ENCODE results near the gene MARCHF2.
"Not testable (repeated sequence)": the region's sequence is repeated elsewhere in the genome, so short reads cannot be mapped to it uniquely, and the experiment has no call there.

Gene MARCHF2, protein sequence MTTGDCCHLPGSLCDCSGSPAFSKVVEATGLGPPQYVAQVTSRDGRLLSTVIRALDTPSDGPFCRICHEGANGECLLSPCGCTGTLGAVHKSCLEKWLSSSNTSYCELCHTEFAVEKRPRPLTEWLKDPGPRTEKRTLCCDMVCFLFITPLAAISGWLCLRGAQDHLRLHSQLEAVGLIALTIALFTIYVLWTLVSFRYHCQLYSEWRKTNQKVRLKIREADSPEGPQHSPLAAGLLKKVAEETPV

DNA sequence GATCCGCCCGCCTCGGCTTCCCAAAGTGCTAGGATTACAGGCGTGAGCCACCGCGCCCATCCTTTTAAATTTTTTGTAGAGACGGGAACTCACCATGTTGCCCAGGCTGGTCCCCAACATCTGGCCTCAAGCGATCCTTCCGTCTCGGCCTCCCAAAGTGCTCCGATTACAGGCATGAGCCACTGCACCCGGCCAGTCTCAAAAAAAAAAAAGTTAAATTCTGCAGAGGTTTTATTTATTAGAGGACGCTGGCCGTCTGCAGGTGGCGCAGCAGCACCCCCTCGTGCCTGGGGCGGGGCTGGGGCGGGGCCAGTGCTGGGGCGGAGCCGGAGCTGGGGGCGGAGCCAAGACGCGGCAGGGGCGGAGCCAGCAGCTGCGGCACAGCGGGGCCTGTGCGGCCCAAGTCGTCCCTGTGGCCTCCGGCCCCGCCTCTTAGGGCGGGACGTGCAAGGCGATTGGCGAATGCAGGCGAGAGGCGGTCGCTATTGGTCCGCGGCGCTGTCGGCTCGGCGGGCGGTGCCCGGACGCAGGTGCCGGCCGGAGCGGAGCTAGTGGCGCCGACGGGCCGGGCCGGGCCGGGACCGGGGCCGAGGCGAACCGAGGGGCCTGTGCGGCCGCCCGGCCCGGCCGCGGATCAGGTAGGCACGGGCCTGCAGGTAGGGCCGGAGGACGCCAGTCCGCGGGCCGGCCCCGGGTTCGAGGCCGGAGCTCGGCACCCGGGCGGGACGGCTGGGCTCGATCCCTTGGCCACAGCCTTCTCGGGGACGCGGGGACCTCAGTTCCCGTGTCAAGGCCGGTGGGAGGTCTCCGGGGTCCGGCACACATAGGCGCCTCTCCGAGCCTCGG is at the start of gene MARCHF2:
Gene MARCHF2 (plus strand): TSS at position 523 of the 846 bp plus-strand sequence. CDS start 8,536 bp downstream, outside the sequence.
- peak; percentile 98 for DNase-seq

DNA sequence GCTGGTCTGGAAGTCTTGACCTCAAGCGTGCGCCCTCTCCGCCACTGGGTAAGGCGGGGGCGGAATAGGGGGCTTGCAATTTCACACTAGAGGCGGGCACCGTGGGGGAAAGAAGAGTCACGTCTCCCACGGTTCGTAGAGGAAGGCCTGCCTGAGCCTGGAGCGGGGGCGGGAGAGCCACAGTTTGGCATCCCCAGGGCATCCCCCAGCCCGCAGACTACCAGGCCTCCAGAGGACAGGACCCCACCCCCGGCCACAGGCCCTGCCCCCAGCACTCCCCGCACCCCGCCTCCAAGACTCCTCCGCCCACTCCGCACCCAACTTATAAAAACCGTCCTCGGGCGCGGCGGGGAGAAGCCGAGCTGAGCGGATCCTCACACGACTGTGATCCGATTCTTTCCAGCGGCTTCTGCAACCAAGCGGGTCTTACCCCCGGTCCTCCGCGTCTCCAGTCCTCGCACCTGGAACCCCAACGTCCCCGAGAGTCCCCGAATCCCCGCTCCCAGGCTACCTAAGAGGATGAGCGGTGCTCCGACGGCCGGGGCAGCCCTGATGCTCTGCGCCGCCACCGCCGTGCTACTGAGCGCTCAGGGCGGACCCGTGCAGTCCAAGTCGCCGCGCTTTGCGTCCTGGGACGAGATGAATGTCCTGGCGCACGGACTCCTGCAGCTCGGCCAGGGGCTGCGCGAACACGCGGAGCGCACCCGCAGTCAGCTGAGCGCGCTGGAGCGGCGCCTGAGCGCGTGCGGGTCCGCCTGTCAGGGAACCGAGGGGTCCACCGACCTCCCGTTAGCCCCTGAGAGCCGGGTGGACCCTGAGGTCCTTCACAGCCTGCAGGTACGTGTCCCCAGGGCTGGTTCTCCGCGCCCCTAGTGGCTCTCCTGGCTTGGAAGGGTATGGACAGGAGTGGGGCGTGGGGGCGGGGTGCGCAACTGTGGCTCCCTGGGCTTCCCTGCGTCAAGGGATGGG is 49.0 kb upstream of the MARCHF2 start, which contains the start of gene ANGPTL4:
Gene ANGPTL4 (plus strand): TSS at position 353 of the 969 bp plus-strand sequence. CDS start 167 bp downstream, at position 520.
- DNase-seq: peak; percentile 85

DNA sequence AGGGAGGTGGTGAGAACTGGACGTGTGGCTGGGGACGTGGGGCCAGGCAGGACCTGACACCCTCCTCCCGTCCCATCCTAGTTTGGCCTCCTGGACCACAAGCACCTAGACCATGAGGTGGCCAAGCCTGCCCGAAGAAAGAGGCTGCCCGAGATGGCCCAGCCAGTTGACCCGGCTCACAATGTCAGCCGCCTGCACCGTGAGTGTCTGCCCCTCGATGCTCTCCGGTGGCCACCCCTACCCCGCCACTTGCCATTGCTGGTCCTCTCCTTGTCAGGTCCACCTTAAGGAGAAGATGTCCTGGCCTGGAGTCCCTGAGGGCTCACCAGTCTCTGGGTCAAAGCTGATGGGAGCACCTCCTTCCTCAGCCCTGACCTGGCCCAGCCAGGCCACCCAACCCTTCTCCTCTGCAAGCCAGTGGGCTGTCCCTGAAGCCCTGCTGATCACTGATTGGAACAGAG is 47.0 kb upstream of the MARCHF2 start:
- DNase-seq: no peak

DNA sequence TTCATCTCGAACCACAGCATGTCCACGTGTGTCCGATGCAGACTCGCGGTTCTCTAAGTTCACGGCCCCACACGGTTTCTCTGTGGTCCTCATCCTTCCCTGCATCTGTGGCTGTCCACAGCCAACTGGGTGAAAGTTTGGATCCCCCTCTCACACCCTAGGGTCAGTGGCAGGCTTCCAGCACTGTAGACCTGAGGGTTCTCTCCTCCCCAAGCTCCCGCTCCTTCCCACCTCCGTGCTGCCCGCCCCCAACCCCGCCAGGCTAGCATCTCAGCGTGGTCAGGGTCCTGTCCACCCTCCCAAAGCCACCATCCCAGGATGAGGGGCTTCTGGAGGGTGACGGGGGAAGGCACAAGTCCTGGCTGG is 46.2 kb upstream of the MARCHF2 start:
- no peak for DNase-seq

DNA sequence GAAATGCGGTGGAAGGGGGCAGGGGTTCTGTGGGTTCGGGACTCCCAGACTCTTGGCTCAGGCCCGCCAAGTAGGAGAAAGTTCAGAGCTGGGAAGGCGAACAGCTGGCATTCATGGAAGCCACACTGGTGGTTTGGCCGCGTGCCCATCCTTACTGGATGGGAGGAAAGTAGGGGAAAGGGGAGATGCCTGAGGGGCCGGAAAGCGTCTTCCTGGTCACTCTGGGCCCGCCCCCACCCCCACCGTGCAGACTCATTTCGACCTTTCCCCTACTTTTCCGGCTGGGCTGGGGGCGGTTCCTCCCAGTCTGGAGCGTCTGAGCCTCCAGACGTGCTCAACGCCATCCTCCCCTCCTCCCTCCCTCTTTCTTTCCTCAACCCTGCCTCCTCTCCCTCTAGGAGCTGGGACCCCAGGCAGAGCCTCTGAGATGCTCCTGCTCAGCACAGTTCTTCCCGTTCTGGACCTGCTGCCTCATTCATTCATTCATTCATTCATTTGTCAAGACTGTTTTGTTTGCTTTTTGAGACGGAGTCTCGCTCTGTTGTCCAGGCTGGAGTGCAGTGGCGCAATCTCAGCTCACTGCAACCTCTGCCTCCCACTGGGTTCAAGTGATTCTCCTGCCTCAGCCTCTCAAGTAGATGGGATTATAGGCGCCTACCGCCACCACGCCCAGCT is 45.6 kb upstream of the MARCHF2 start:
- DNase-seq: peak; percentile 94

DNA sequence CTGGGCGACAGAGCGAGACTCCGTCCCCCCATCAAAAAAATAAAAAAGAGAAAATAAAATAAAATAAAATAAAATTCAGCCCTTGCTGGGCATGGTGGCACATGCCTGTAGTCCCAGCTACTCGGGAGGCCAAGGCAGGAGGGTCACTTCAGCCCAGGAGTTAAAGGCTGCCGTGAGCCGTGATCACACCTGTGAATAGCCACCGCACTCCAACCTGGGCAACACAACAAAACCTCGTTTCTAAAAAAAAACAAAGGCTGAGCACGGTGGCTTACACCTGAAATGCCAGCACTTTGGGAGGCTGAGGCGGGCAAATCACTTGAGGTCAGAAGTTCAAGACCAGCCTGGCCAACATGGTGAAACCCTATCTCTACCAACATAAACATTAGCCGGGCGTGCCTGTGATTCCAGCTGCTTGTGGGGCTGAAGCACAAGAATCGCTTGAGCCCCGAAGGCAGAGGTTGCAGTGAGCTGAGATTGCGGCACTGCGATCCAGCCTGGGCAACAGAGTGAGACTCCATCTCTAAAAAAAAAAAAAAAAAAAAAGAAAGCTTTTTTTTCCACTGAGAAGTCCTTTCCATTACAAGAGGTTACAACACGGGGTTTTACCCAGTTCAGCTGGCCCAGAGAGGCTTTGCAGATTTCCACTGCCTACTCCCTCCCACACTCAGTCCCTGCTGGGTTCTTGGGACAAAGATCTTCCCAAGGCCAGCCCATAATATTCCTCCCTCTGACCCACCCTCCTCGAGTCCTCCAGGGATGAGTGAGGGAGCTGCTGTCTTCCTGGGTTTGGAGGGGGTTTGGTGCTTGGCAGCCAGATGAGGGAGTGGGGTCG is 42.7 kb upstream of the MARCHF2 start:
- no peak for DNase-seq

DNA sequence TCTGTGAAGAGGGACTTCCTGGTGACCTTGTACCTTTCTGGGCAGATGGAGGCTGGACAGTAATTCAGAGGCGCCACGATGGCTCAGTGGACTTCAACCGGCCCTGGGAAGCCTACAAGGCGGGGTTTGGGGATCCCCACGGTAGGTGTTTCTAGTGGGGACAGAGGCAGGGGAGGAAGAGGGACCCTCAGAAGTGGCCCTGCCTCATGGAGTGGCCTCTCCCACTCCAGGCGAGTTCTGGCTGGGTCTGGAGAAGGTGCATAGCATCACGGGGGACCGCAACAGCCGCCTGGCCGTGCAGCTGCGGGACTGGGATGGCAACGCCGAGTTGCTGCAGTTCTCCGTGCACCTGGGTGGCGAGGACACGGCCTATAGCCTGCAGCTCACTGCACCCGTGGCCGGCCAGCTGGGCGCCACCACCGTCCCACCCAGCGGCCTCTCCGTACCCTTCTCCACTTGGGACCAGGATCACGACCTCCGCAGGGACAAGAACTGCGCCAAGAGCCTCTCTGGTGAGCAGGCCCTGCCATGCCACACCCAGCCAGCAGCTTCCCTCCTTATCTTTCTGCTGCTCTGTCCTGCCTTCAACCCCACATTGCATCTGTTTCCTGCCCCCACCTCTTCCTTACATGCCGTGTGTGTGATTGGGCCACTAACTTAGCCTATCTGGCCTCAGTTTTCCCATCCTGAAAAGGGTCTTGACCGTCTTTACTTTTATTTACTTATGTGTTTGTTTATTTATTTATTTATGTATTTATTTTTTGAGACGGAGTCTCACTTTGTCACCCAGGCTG is 41.9 kb upstream of the MARCHF2 start:
- no peak for DNase-seq

DNA sequence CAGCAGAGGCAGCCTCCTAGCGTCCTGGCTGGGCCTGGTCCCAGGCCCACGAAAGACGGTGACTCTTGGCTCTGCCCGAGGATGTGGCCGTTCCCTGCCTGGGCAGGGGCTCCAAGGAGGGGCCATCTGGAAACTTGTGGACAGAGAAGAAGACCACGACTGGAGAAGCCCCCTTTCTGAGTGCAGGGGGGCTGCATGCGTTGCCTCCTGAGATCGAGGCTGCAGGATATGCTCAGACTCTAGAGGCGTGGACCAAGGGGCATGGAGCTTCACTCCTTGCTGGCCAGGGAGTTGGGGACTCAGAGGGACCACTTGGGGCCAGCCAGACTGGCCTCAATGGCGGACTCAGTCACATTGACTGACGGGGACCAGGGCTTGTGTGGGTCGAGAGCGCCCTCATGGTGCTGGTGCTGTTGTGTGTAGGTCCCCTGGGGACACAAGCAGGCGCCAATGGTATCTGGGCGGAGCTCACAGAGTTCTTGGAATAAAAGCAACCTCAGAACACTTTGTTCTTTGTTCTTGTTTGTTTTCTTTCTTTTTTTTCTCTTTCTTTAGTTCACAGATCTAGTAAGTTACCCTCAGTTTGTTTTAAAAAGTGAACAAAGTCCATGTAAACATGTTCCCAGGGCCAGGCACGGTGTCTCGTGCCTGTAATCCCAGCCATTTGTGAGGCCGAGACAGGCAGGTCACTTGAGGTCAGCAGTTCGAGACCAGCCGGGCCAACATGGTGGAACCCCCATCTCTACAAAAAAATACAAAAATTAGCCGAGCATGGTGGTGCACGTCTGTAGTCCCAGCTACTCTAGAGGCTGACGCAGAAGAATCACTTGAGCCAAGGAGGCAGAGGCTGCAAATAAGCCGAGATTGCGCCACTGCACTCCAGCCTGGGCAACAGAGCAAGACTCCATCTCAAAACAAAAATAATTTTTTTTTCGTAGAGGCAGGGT is 39.0 kb upstream of the MARCHF2 start:
- no peak for DNase-seq

DNA sequence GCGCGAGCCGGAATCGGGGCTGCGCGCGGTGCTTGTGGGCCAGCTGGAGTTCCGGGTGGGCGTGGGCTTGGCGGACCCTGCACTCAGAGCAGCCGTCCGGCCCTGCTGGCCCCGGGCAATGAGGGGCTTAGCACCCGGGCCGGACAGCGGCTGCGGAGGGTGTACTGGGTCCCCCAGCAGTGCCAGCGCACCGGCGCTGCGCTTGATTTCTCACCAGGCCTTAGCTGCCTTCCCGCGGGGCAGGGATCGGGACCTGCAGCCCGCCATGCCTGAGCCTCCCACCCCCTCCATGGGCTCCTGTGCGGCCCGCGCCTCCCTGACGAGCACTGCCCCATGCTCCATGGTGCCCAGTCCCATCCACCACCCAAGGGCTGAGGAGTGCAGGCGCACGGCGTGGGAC is 37.3 kb upstream of the MARCHF2 start:
- DNase-seq: not testable (repeated sequence)

DNA sequence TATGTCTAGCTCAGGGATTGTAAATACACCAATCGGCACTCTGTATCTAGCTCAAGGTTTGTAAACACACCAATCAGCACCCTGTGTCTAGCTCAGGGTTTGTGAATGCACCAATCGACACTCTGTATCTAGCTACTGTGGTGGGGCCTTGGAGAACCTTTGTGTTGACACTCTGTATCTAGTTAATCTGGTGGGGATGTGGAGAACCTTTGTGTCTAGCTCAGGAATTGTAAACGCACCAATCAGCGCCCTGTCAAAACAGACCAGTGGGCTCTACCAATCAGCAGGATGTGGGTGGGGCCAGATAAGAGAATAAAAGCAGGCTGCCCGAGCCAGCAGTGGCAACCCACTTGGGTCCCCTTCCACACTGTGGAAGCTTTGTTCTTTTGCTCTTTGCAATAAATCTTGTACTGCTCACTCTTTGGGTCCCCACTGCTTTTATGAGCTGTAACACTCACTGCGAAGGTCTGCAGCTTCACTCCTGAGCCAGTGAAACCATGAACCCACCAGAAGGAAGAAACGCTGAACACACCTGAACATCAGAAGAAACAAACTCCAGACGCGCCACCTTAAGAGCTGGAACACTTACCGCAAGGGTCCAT is 36.6 kb upstream of the MARCHF2 start:
- not testable (repeated sequence) for DNase-seq

DNA sequence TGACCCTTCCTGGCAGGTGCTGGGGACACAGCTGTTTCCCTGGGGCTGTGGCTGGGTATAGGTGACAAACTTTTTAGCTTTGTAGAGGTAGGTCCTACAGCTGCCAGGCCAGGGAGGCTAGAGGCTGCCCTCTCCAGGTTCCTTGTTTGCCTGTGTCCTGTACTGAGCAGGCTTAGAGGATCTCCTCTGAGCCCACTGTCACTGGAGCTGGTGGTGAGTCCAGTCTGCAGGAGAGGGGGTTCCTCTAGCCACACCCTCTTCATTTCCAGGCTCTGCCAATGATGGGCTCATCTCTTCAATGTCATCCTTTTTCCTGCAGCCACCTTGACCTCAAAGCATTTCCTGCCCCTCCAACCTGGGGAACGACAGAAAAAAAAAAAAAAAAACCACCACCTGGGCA is 35.5 kb upstream of the MARCHF2 start:
- DNase-seq: no peak

DNA sequence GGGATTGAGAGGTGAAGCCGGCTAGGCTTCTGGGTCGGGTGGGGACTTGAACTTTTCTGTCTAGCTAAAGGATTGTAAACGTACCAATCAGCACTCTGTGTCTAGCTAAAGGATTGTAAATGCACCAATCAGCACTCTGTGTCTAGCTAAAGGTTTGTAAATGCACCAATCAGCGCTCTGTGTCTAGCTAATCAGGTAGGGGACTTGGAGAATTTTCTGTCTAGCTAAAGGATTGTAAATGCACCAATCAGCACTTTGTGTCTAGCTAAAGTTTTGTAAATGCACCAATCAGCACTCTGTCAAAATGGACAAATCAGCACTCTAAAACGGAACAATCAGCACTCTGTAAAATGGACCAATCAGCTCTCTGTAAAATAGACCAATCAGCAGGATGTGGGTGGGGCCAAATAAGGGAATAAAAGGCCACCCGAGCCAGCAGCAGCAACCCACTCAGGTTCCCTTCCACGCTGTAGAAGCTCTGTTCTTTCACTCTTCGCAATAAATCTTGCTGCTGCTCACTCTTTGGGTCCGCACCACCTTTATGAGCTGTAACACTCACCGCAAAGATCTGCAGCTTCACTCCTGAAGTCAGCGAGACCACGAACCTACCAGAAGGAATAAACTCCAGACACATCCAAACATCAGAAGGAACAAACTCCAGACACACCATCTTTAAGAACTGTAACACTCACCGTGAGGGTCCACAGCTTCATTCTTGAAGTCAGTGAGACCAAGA is 33.8 kb upstream of the MARCHF2 start:
- not testable (repeated sequence) for DNase-seq

DNA sequence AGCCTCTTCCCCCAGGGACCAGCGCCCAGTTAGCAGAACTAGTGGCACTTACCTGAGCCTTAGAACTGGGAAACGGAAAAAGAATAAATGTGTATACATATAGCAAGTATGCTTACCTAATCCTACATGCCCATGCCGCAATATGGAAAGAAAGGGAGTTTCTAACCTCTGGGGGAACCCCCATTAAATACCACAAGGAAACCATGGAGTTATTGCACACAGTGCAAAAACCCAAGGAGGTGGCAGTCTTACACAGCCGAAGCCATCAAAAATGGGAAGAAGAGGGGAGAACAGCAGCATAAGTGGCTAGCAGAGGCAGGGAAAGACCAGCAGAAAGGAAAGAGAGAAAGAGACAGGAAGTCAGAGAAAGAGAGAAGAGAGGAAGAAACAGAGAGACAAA is 28.5 kb upstream of the MARCHF2 start:
- not testable (repeated sequence) for DNase-seq

DNA sequence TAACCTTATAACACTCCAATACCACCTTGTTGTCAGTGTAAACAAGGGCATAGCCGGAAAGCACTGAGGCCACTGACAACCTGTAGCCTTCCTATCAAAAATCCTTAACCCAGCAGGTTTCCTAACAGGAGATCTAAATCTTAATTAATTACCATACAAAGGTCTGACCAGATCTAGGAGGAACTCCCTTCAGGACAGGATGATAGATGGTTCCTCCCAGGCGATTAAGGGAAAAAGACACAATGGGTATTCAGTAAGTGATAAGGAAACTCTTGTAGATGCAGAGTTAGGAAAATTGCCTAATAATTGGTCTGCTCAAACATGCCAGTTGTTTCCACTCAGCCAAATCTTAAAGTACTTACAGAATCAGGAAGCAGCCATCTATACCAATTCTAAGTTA is 28.0 kb upstream of the MARCHF2 start:
- DNase-seq: not testable (repeated sequence)

DNA sequence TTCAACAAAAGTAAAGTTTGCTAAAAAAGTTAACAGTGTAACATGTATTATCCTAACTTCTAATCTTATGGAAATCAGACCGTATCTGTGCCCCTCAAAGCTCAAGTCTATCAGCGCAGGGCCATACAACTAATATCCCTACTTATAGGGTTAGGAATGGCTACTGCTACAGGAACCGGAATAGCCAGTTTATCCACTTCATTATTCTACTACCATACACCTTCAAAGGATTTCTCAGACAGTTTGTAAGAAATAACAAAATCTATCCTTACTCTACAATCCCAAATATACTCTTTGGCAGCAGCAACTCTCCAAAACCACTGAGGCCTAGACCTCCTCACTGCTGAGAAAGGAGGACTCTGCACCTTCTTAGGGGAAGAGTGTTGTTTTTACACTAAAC is 27.5 kb upstream of the MARCHF2 start:
- DNase-seq: not testable (repeated sequence)

DNA sequence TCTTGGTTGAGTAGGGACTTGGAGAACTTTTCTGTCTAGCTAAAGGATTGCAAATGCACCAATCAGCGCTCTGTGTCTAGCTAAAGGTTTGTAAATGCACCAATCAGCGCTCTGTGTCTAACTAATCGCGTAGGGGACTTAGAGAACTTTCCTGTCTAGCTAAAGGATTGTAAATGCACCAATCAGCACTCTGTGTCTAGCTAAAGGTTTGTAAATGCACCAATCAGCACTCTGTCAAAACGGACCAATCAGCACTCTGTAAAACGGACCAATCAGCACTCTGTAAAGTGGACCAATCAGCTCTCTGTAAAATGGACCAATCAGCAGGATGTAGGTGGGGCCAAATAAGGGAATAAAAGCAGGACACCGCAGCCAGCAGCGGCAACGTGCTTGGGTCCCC is 26.7 kb upstream of the MARCHF2 start:
- DNase-seq: not testable (repeated sequence)

DNA sequence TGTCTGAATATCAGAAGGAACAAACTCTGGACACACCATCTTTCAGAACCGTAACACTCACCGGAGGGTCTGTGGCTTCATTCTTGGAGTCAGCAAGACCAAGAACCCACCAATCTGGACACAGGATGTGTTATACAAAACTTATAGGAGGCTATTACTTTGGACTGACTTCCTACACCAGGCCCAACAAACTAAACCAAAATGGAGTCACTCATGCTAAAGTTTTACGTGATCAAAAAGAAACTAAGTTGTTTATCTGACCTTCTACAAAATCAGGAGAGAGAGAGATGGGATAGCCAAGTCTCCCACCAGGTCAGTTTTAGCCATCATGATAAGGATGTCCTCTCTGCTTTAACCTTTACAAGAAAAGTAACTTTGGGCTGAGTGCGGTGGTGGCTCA is 26.1 kb upstream of the MARCHF2 start:
- DNase-seq: no peak

Data from right hindlimb (tissue), 1 donor.